Esophagus (tissue), 2 donors: ENCODE data around the gene ANO4. TPM values are rescaled to one million over a fixed set of nuclear protein-coding genes. Genes with fewer than 3 reads are reported as not detected.

ENCODE experiments used
- H3K27ac ChIP-seq, 2 donors: one replicate each; pipeline ENCODE4 v1.5.1; 2013; ENCODE audit warnings: low read depth in 2 of 2, mild to moderate bottlenecking in 2 of 2, inconsistent platforms in 1 of 2, low read length in 1 of 2, moderate library complexity in 1 of 2
- H3K27me3 ChIP-seq, 2 donors: one replicate each; pipeline ENCODE4 v1.6.1; 2013; ENCODE audit warnings: low read length in 2 of 2, control low read depth in 1 of 2, mild to moderate bottlenecking in 1 of 2; ENCODE audit not compliant: insufficient read depth in 2 of 2, control insufficient read depth in 1 of 2
- H3K36me3 ChIP-seq, 2 donors: one replicate each; pipeline ENCODE4 v1.6.1; 2013; ENCODE audit warnings: low read length in 1 of 2; ENCODE audit not compliant: control insufficient read depth in 2 of 2, insufficient read depth in 2 of 2
- H3K4me1 ChIP-seq, 2 donors: one replicate each; pipeline ENCODE4 v1.6.1; 2013; ENCODE audit warnings: low read length in 1 of 2; ENCODE audit not compliant: control insufficient read depth in 2 of 2, insufficient read depth in 2 of 2
- H3K4me3 ChIP-seq, 2 donors: one replicate each; pipeline ENCODE4 v1.5.1; 2013; ENCODE audit warnings: low read length in 2 of 2, mild to moderate bottlenecking in 2 of 2, low read depth in 1 of 2, moderate library complexity in 1 of 2
- H3K9me3 ChIP-seq, 2 donors: one replicate each; pipeline ENCODE4 v1.6.1; 2013; ENCODE audit warnings: mild to moderate bottlenecking in 2 of 2, low read depth in 1 of 2, low read length in 1 of 2, moderate library complexity in 1 of 2; ENCODE audit not compliant: control insufficient read depth in 2 of 2, insufficient read depth in 1 of 2
- WGBS, 2 donors: extraction: QIAGEN DNeasy Blood & Tissue Kit; methylation state at CpG; one replicate each; pipeline ENCODE4 v1.1.7; 2013; 5-methylcytosine and 5-hydroxymethylcytosine counted together
- polyA plus RNA-seq, 2 donors: library from polyadenylated mRNA; stranded (reverse); fragments of 200-250 nt; gene quantifications; one replicate each; pipeline ENCODE4 v1.2.3, GENCODE V29; 2013
- donor health status: healthy with polysubstance abuse.
- donor health status: Bipolar disorder and iron deficiency.

ANO4 gene
- polyA plus RNA-seq, 2 donors: 0.02 TPM; not detected in 1

- WGBS, 2 donors: 73 to 74% methylated on average over 5 of the region's 5 CpGs
- H3K4me3 ChIP-seq: no peak overlapping the region
- H3K9me3 ChIP-seq: no peaks in the 10 kb centered on the region
- H3K27ac ChIP-seq: no peak overlapping the region
- H3K27me3 ChIP-seq: no peaks in the 10 kb centered on the region
- no peaks in the 10 kb centered on the region for H3K4me1 ChIP-seq
- H3K36me3 ChIP-seq: no peaks in the 10 kb centered on the region
These were observed 101.6 kb downstream of the ANO4 start for GRCh38 chr12:100896192-100896591.

GRCh38 chr12:100897240-100897639 is 102.7 kb downstream of the ANO4 start:
- WGBS, 2 donors: 76 to 85% methylated on average over 5 of the region's 5 CpGs
- no peaks in the 10 kb centered on the region for H3K4me1 ChIP-seq
- no peaks in the 10 kb centered on the region for H3K36me3 ChIP-seq
- no peak overlapping the region for H3K27ac ChIP-seq
- no peaks in the 10 kb centered on the region for H3K27me3 ChIP-seq
- no peaks in the 10 kb centered on the region for H3K9me3 ChIP-seq
- no peak overlapping the region for H3K4me3 ChIP-seq

GRCh38 chr12:100899301-100899700 is 104.7 kb downstream of the ANO4 start:
- Histone ChIP-seq H3K4me3 (no peak overlapping the region), H3K36me3 (no peaks in the 10 kb centered on the region), H3K27ac (no peak overlapping the region), H3K4me1 (no peaks in the 10 kb centered on the region), H3K27me3 (no peaks in the 10 kb centered on the region), H3K9me3 (no peaks in the 10 kb centered on the region)
- 76 to 83% methylated on average over 3 of the region's 3 CpGs for WGBS, 2 donors

- Histone ChIP-seq H3K9me3 (no peaks in the 10 kb centered on the region), H3K4me3 (no peak overlapping the region), H3K27me3 (no peaks in the 10 kb centered on the region), H3K4me1 (no peaks in the 10 kb centered on the region), H3K27ac (no peak overlapping the region), H3K36me3 (no peaks in the 10 kb centered on the region)
- 77 to 83% methylated on average over 2 of the region's 2 CpGs for WGBS, 2 donors
These were observed 106.2 kb downstream of the ANO4 start for GRCh38 chr12:100900808-100901207.

- H3K4me3 ChIP-seq: no peak overlapping the region
- no peaks in the 10 kb centered on the region for H3K4me1 ChIP-seq
- 80 to 83% methylated on average over 1 of the region's 1 CpG for WGBS, 2 donors
- H3K27me3 ChIP-seq: no peaks in the 10 kb centered on the region
- no peak overlapping the region for H3K27ac ChIP-seq
- H3K36me3 ChIP-seq: no peaks in the 10 kb centered on the region
- H3K9me3 ChIP-seq: no peaks in the 10 kb centered on the region
These were observed 106.7 kb downstream of the ANO4 start for GRCh38 chr12:100901266-100901665.

- Histone ChIP-seq H3K36me3 (no peaks in the 10 kb centered on the region), H3K4me3 (no peak overlapping the region)
- WGBS, 2 donors: 57 to 63% methylated on average over 3 of the region's 3 CpGs
These were observed 109.7 kb downstream of the ANO4 start for GRCh38 chr12:100904270-100904669.

GRCh38 chr12:100908501-100908900 is 113.9 kb downstream of the ANO4 start:
- H3K27ac ChIP-seq: no peak overlapping the region
- H3K27me3 ChIP-seq: no peaks in the 10 kb centered on the region
- no peak overlapping the region for H3K4me3 ChIP-seq
- no peaks in the 10 kb centered on the region for H3K4me1 ChIP-seq
- H3K36me3 ChIP-seq: no peaks in the 10 kb centered on the region
- 77 to 78% methylated on average over 2 of the region's 2 CpGs for WGBS, 2 donors
- H3K9me3 ChIP-seq: no peaks in the 10 kb centered on the region

More at GRCh38 chr12:100904270-100904669, 109.7 kb downstream of the ANO4 start:
- Histone ChIP-seq H3K27ac (no peak overlapping the region), H3K27me3 (no peaks in the 10 kb centered on the region), H3K4me1 (no peaks in the 10 kb centered on the region), H3K9me3 (no peaks in the 10 kb centered on the region)

- 68 to 71% methylated on average over 4 of the region's 4 CpGs for WGBS, 2 donors
- H3K27ac ChIP-seq: no peak overlapping the region
- H3K4me3 ChIP-seq: no peak overlapping the region
- H3K27me3 ChIP-seq: no peaks in the 10 kb centered on the region
- no peaks in the 10 kb centered on the region for H3K36me3 ChIP-seq
- no peaks in the 10 kb centered on the region for H3K9me3 ChIP-seq
- H3K4me1 ChIP-seq: no peaks in the 10 kb centered on the region
These were observed 119.5 kb downstream of the ANO4 start for GRCh38 chr12:100913872-100914592.

- Histone ChIP-seq H3K36me3 (no peaks in the 10 kb centered on the region), H3K27ac (no peak overlapping the region), H3K9me3 (no peaks in the 10 kb centered on the region), H3K4me1 (no peaks in the 10 kb centered on the region), H3K27me3 (no peaks in the 10 kb centered on the region), H3K4me3 (no peak overlapping the region)
- 49 to 58% methylated on average over 2 of the region's 2 CpGs for WGBS, 2 donors
These were observed 124.5 kb downstream of the ANO4 start for GRCh38 chr12:100919116-100919515.

- Histone ChIP-seq H3K4me1 (no peaks in the 10 kb centered on the region), H3K9me3 (no peaks in the 10 kb centered on the region), H3K27me3 (no peaks in the 10 kb centered on the region), H3K4me3 (no peak overlapping the region), H3K36me3 (no peaks in the 10 kb centered on the region), H3K27ac (no peak overlapping the region)
- 57 to 68% methylated on average over 4 of the region's 4 CpGs for WGBS, 2 donors
These were observed 125.9 kb downstream of the ANO4 start for GRCh38 chr12:100920493-100920892.
